SK-N-SH (cell line): ENCODE measurements around the gene PAQR5. TPM values are rescaled to one million over a fixed set of nuclear protein-coding genes. Genes with fewer than 3 reads are reported as not detected.
A peak's percentile ranks its signal among the peaks of the same experiment; 100 is the strongest.

ENCODE experiments used
- CTCF ChIA-PET: fragments of 300-600, 350-600 bp; formaldehyde crosslinking; extraction: SDS; loops from one replicate; lab custom pipeline; 2021; lab: Yijun Ruan, JAX
- POLR2A ChIA-PET: fragments of 350-600 bp; sonication (Branson Sonifier 250); formaldehyde crosslinking; extraction: SDS; loops from one replicate; lab custom pipeline; 2020; ENCODE audit warnings: antibody characterized with exemption, inconsistent platforms; lab: Yijun Ruan, JAX
- DNase-seq: peaks from one replicate; pipeline ENCODE4 v3.0.0; 2012
- H2AFZ ChIP-seq: fragments of 200-600 bp; sonication (generic); 2 replicates; pipeline ENCODE4 v1.8.1; 2016; ENCODE audit warnings: antibody characterized with exemption, mild to moderate bottlenecking, low read depth
- H3F3A ChIP-seq: fragments of 200-600 bp; sonication (generic); replicated peaks from 2 replicates; pipeline ENCODE3; 2016; ENCODE audit warnings: antibody characterized with exemption, mild to moderate bottlenecking; ENCODE audit not compliant: insufficient read depth
- H3K27ac ChIP-seq, 2 experiments: fragments of 200-500 bp in 1 of 2; fragments of 200-600 bp in 1 of 2; sonication (Bioruptor generic) in 1 of 2; sonication (generic), shearing (Covaris generic) in 1 of 2; 2 replicates each; pipeline versions ENCODE4 v1.5.1 to v1.6.1; 2014 to 2016; ENCODE audit warnings: low read depth in 2 of 2, inconsistent platforms in 1 of 2, low read length in 1 of 2, mild to moderate bottlenecking in 1 of 2, mixed read lengths in 1 of 2
- H3K27me3 ChIP-seq: fragments of 200-600 bp; sonication (generic), shearing (Covaris generic); 2 replicates; pipeline ENCODE4 v1.6.1; 2016; ENCODE audit warnings: mixed run types; ENCODE audit not compliant: insufficient read depth
- H3K36me3 ChIP-seq, 2 experiments: fragments of 200-500 bp in 1 of 2; fragments of 200-600 bp in 1 of 2; sonication (Bioruptor generic) in 1 of 2; sonication (generic) in 1 of 2; replicated peaks in 1 of 2; 2 replicates each; pipeline versions ENCODE3 to v1.5.1; 2014 to 2016; ENCODE audit warnings: low read length in 1 of 2, mild to moderate bottlenecking in 1 of 2; ENCODE audit not compliant: insufficient read depth in 2 of 2, control insufficient read depth in 1 of 2
- H3K4me1 ChIP-seq, 2 experiments: fragments of 200-500 bp in 1 of 2; fragments of 200-600 bp in 1 of 2; sonication (Bioruptor generic) in 1 of 2; sonication (generic), shearing (Covaris generic) in 1 of 2; 2 replicates each; pipeline versions ENCODE4 v1.5.1 to v1.6.1; 2014 to 2016; ENCODE audit warnings: low read depth in 1 of 2, low read length in 1 of 2, mixed run types in 1 of 2; ENCODE audit not compliant: insufficient read depth in 2 of 2, control insufficient read depth in 1 of 2
- H3K4me2 ChIP-seq: fragments of 200-600 bp; sonication (generic), shearing (Covaris generic); 2 replicates; pipeline ENCODE4 v1.6.1; 2017; ENCODE audit warnings: mixed run types
- H3K4me3 ChIP-seq, 2 experiments: fragments of 200-500 bp in 1 of 2; fragments of 200-600 bp in 1 of 2; sonication (Bioruptor generic) in 1 of 2; sonication (generic), shearing (Covaris generic) in 1 of 2; 2 replicates each; pipeline versions ENCODE4 v1.5.1 to v1.8.1; 2014 to 2016; ENCODE audit warnings: low read depth in 2 of 2, inconsistent platforms in 1 of 2, low read length in 1 of 2, mild to moderate bottlenecking in 1 of 2, mixed read lengths in 1 of 2, moderate library complexity in 1 of 2
- H3K79me2 ChIP-seq: fragments of 200-600 bp; sonication (generic); 2 replicates; pipeline ENCODE4 v1.8.1; 2017; ENCODE audit warnings: mild to moderate bottlenecking; ENCODE audit not compliant: insufficient read depth
- H3K9ac ChIP-seq: fragments of 200-600 bp; sonication (generic); 2 replicates; pipeline ENCODE4 v1.6.1; 2017; ENCODE audit warnings: mixed run types
- H3K9me2 ChIP-seq: fragments of 200-600 bp; sonication (generic); 2 replicates; pipeline ENCODE4 v1.6.1; 2017; ENCODE audit warnings: mixed run types
- H3K9me3 ChIP-seq: fragments of 200-600 bp; sonication (generic); 2 replicates; pipeline ENCODE4 v1.6.1; 2017; ENCODE audit warnings: mixed run types, mild to moderate bottlenecking, moderate library complexity
- H4K20me1 ChIP-seq: fragments of 200-600 bp; sonication (generic); 2 replicates; pipeline ENCODE4 v1.6.1; 2017; ENCODE audit warnings: mild to moderate bottlenecking, mixed run types; ENCODE audit not compliant: insufficient read depth
- CHD2 ChIP-seq: fragments of 150-350 bp; IDR thresholded peaks from 2 replicates; pipeline ENCODE4 v1.6.1; 2018; ENCODE audit warnings: low read length; ENCODE audit not compliant: partially characterized antibody
- EP300 ChIP-seq, 2 experiments: IDR thresholded peaks; 2 replicates each; pipeline versions ENCODE4 v1.4.0 to v1.6.1; 2012; ENCODE audit warnings: borderline replicate concordance in 1 of 2, low read depth in 1 of 2, low read length in 1 of 2
- FOXM1 ChIP-seq: IDR thresholded peaks from 2 replicates; pipeline ENCODE4 v1.4.0; 2012; ENCODE audit warnings: low read depth, mild to moderate bottlenecking
- GATA2 ChIP-seq: sonication (generic); formaldehyde crosslinking; IDR thresholded peaks from 2 replicates; pipeline ENCODE4 v1.5.0; 2020; ENCODE audit warnings: mild to moderate bottlenecking, missing genetic modification reagents
- NRF1 ChIP-seq: IDR thresholded peaks from 2 replicates; pipeline ENCODE4 v1.6.1; 2012; ENCODE audit warnings: low read depth, mild to moderate bottlenecking, low read length
- POLR2AphosphoS5 ChIP-seq: IDR thresholded peaks from 2 replicates; pipeline ENCODE4 v1.6.1; 2012; ENCODE audit warnings: low read depth, low read length
- RAD21 ChIP-seq: IDR thresholded peaks from 2 replicates; pipeline ENCODE4 v1.6.1; 2012; ENCODE audit warnings: mild to moderate bottlenecking, low read length
- RFX5 ChIP-seq: IDR thresholded peaks from 2 replicates; pipeline ENCODE4 v1.6.1; 2012; ENCODE audit warnings: mild to moderate bottlenecking, improper control_type of control experiment, low read length
- RXRA ChIP-seq: IDR thresholded peaks from 2 replicates; pipeline ENCODE4 v1.4.0; 2012; ENCODE audit warnings: low read depth, mild to moderate bottlenecking, borderline replicate concordance
- SIN3A ChIP-seq: IDR thresholded peaks from 2 replicates; pipeline ENCODE4 v1.6.1; 2012; ENCODE audit warnings: low read depth, mild to moderate bottlenecking, low read length, moderate library complexity, borderline replicate concordance
- TAF1 ChIP-seq: IDR thresholded peaks from 2 replicates; pipeline ENCODE4 v1.6.1; 2012; ENCODE audit warnings: low read depth, mild to moderate bottlenecking, low read length, moderate library complexity, borderline replicate concordance
- USF2 ChIP-seq: fragments of 150-350 bp; IDR thresholded peaks from 2 replicates; pipeline ENCODE4 v1.6.1; 2017; ENCODE audit warnings: antibody characterized with exemption, low read length, low read depth, borderline replicate concordance
- ZBTB33 ChIP-seq: IDR thresholded peaks from 2 replicates; pipeline ENCODE4 v1.4.0; 2012; ENCODE audit warnings: low read depth, borderline replicate concordance
- WGBS: methylation state at CpG from one replicate; pipeline ENCODE4 v1.1.6; 2017; ENCODE audit warnings: low lambda C conversion rate; 5-methylcytosine and 5-hydroxymethylcytosine counted together
- polyA plus RNA-seq, 3 experiments: library from polyadenylated mRNA; depleted of rRNA; stranded (reverse); fragments of >200 nt; gene quantifications; 2 replicates each; pipeline ENCODE4 v1.2.3, GENCODE V29; 2012
- TF ChIP-seq, protein P1 (sequence below): IDR thresholded peaks from 2 replicates; pipeline ENCODE4 v1.6.1; 2012; ENCODE audit warnings: mild to moderate bottlenecking, low read depth, low read length, moderate library complexity
- TF ChIP-seq, protein P2 (sequence below): IDR thresholded peaks from 2 replicates; pipeline ENCODE4 v1.4.0; 2012; ENCODE audit warnings: low read depth, borderline replicate concordance

Gene PAQR5
- polyA plus RNA-seq, 1 of the 3 experiments (the other 2 are of a cell fraction) = 3.9 TPM

- no peak overlapping the region for H3K4me2 ChIP-seq
- no peak overlapping the region for H3K4me3 ChIP-seq
- no peak overlapping the region for H3K27ac ChIP-seq
- no peaks in the 10 kb centered on the region for H3K27me3 ChIP-seq
- no peak for TF ChIP-seq USF2
- no peak for TF ChIP-seq EP300 (IDR thresholded peaks at IDR 0.05; ENCODE audit: borderline replicate concordance in 1 of 2, low read depth in 1 of 2, low read length in 1 of 2)
- TF ChIP-seq, protein P1, sequence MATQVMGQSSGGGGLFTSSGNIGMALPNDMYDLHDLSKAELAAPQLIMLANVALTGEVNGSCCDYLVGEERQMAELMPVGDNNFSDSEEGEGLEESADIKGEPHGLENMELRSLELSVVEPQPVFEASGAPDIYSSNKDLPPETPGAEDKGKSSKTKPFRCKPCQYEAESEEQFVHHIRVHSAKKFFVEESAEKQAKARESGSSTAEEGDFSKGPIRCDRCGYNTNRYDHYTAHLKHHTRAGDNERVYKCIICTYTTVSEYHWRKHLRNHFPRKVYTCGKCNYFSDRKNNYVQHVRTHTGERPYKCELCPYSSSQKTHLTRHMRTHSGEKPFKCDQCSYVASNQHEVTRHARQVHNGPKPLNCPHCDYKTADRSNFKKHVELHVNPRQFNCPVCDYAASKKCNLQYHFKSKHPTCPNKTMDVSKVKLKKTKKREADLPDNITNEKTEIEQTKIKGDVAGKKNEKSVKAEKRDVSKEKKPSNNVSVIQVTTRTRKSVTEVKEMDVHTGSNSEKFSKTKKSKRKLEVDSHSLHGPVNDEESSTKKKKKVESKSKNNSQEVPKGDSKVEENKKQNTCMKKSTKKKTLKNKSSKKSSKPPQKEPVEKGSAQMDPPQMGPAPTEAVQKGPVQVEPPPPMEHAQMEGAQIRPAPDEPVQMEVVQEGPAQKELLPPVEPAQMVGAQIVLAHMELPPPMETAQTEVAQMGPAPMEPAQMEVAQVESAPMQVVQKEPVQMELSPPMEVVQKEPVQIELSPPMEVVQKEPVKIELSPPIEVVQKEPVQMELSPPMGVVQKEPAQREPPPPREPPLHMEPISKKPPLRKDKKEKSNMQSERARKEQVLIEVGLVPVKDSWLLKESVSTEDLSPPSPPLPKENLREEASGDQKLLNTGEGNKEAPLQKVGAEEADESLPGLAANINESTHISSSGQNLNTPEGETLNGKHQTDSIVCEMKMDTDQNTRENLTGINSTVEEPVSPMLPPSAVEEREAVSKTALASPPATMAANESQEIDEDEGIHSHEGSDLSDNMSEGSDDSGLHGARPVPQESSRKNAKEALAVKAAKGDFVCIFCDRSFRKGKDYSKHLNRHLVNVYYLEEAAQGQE = 0 out of 2 replicates have a peak, but pooled peaks have one; percentile 26
- TF ChIP-seq RAD21 = no peak
- ChIA-PET CTCF (no interaction called here), POLR2A (no interaction called here)
- WGBS = 91% methylated on average over 7 of the region's 7 CpGs
- H4K20me1 ChIP-seq = no peaks in the 10 kb centered on the region
- no peak overlapping the region for H3K9ac ChIP-seq
- no peaks in the 10 kb centered on the region for H3K9me3 ChIP-seq
- H3K79me2 ChIP-seq = no peaks in the 10 kb centered on the region
- H3K9me2 ChIP-seq = no peaks in the 10 kb centered on the region
- no peaks in the 10 kb centered on the region for H3K36me3 ChIP-seq
- H3K4me1 ChIP-seq = peaks cover 0 to 6% of the 10 kb centered on the region in 2 experiments; a peak in 1 of 4 replicates
- no peak for DNase-seq
- peaks cover 5% of the 10 kb centered on the region for H3F3A ChIP-seq
- H2AFZ ChIP-seq = no peak overlapping the region
Measured at GRCh38 chr15:69386284-69386683, 87.6 kb downstream of the PAQR5 start.

GRCh38 chr15:69388260-69388705, 89.6 kb downstream of the PAQR5 start:
- Histone ChIP-seq H3K9ac (no peak overlapping the region), H2AFZ (no peak overlapping the region), H3K36me3 (no peaks in the 10 kb centered on the region), H3K9me3 (no peaks in the 10 kb centered on the region), H3K4me1 (peaks cover 0 to 6% of the 10 kb centered on the region in 2 experiments; a peak in 1 of 4 replicates), H3K79me2 (no peaks in the 10 kb centered on the region), H4K20me1 (no peaks in the 10 kb centered on the region), H3K27me3 (no peaks in the 10 kb centered on the region), H3K27ac (no peak overlapping the region), H3F3A (peaks cover 5% of the 10 kb centered on the region), H3K9me2 (no peaks in the 10 kb centered on the region), H3K4me2 (no peak overlapping the region), H3K4me3 (no peak overlapping the region)
- CTCF ChIA-PET = interaction anchor here (0.5 to 1.2 kb wide), 4 partner anchors 329 to 828 kb away, joined by 3 to 5 read pairs (median 3); no protein-coding TSS in a partner anchor
- POLR2A ChIA-PET = no interaction called here
- 80% methylated on average over 6 of the region's 6 CpGs for WGBS
- DNase-seq = no peak
- no peak for TF ChIP-seq ZBTB33
- no peak for TF ChIP-seq TAF1
- TF ChIP-seq CHD2 = no peak
- TF ChIP-seq SIN3A = no peak
- TF ChIP-seq, protein P2, sequence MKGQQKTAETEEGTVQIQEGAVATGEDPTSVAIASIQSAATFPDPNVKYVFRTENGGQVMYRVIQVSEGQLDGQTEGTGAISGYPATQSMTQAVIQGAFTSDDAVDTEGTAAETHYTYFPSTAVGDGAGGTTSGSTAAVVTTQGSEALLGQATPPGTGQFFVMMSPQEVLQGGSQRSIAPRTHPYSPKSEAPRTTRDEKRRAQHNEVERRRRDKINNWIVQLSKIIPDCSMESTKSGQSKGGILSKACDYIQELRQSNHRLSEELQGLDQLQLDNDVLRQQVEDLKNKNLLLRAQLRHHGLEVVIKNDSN = no peak
- no peak for TF ChIP-seq EP300 (IDR thresholded peaks at IDR 0.05; ENCODE audit: borderline replicate concordance in 1 of 2, low read depth in 1 of 2, low read length in 1 of 2)
- TF ChIP-seq, protein P1 = no peak
- TF ChIP-seq GATA2 (CRISPR knock-in tag) = no peak
- TF ChIP-seq RFX5 = no peak
- no peak for TF ChIP-seq RXRA
- no peak for TF ChIP-seq NRF1
- no peak for TF ChIP-seq FOXM1
- no peak for TF ChIP-seq POLR2AphosphoS5
